ENCODE data around the gene LRP1B.

The LRP1B gene

DNA sequence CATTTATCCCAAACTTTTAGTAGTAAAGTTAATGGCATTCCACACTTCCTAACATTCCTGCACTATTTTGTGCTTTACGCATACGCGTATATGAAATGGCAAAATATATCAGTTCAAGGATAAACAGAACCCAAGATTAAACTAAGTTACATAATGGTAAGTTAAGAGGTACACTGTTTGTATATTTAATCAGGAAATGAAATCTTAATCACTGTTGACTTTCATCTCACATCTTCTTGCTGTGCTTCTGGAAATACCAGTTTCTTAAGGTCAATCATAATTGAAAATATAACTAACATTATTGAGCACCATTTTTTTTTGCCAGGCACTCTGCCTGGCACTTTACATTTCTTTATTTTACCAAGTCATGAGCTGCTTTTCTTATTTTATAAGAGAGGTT lies 565.2 kb downstream of the LRP1B start:
- no peak for DNase-seq

DNA sequence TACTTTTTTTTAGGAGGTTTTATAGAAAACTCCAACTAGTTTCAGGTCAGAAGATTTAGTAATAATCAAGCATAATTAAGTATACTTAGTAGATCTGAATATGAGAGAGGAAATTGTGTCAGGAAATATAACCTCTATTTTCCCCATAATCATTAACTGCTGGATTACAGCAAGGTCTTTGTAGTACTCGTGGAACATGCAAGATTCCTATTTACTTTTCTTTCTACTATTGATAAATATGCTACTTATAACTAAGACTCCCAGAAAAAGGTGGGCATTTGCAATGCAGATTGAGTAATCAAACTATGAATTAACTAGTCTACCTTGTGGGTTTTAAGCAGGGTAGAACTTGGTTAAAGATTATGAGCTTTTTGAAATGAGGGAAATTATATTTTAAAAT lies 570.1 kb downstream of the LRP1B start:
- no peak for DNase-seq

DNA sequence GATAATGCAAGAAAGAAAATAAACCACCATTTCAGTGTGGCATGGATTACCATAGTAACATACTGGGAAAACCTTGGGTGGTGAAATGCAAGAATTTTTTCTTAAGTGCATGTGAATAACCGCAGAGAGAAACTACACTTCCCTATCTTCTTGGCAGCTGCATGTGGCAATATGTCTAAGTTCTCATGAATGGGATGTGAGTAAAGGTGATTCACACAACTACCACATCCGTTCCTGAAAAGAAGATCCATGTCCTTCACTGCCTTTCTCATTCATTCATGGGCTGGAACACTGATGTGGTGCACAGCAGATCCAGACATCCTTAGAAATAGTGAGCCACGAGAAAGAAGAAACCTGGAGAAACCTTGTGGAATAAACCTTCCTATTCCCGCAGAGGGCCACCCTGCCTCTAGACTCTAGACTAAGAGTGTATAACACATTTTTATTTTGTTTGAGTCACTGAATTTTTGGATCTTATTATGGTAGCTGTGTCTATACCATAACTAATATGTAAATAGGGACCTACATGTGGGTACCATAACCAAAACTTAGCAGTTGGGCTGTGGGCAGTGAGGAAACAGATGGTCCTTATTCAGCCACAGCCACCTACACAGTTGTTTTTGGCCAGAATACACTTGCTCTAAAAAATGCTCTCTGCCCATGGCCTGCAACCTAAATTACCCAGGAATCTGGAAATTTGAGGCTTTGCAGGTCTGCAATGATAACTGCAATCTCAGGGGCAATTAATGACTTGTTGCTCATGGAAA lies 573.3 kb downstream of the LRP1B start:
- DNase-seq, result no peak

DNA sequence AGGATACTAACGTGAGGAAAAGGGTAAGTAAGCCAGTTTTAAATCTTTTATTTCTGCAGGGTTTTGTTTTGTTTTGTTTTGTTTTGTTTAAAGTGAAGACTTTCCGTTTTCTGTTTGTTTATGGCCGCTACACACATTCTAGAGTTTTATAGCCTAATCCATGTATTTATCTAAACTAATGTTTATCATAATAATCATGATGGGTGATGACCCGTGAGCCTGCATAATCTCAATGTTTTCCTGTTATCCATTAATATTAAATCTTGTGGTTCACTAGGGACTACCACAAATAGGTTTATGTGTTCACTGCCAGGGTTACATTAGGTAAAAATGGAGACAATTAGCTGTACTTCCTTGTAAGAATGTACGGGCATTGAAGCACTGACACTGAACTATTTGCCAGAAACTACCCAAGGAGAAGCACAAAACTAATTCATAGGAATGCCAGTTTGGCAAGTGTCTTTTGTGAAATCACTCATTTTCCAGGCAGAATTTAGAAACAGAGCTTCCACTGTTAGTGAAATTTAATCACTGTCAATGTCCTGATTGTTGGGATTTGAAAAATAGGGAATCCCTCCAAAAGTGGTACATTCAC lies 574.8 kb downstream of the LRP1B start:
- DNase-seq, result no peak

DNA sequence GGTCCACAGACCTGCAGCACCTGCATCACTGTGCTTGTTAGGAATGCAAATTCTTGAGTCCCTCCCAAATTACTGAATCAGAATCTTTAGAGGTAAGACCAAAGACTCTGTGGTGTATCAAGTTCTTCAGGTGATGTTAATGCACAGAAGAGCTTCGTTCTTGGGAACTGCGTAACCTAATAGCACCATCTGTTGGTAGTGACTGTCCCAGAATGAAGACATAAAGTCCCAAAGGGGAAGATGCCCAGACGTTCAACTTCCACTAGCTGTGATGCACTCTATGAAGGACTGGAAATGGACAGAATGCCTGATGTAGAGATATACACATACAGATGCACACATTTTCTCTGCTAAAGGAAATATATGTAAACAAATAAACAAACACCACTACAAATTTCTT lies 576.0 kb downstream of the LRP1B start:
- DNase-seq, result no peak

DNA sequence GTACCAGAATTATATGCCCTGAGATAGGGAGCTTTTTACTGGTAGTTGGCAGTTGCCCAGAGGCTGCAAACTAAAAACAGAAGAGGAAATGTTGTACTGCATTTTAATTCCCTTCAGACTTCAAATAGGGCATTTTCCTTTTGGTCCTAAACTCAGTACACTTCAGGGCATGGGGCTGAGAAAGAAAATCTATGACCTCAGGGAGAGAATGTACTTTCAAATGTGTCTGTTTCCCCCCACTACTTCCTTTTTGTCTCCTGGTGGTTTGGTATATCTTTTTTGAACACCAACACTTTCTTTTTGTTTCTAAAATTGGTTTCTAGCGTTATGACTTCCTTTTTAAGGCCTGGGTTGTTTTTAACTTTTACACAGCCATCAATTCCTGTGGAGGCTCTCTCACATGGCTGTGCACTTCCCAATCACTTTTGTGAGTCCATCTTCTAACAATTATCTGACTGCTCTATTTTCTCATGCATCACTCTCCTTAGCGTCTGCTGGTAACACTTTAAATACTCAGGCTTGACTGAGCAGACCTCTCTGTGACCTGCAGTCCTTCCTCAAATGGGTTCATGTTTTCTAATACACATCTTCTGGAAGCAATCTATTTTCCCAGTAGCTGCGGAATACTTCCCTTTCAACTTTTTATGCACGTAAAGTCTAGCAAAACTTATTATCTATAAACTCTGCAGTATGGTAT lies 596.0 kb downstream of the LRP1B start:
- DNase-seq, result no peak

DNA sequence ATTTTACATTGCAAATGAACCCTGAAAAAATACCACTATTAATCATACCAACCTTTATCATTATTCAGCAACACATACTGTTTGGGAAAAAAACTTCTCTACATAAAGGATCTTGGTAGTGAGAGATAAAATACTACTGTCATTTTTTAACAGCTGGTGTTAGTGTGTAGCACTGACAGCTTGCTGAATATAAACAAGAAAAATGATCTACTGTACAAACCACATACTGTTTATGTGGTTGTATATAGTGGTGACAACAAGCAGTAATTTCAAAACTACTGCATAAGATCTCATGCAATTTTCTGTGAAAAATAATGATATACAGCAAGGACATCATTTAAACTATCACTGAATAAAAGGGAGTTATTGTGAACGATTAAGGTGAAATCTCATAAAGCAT lies 601.2 kb downstream of the LRP1B start:
- no peak for DNase-seq

DNA sequence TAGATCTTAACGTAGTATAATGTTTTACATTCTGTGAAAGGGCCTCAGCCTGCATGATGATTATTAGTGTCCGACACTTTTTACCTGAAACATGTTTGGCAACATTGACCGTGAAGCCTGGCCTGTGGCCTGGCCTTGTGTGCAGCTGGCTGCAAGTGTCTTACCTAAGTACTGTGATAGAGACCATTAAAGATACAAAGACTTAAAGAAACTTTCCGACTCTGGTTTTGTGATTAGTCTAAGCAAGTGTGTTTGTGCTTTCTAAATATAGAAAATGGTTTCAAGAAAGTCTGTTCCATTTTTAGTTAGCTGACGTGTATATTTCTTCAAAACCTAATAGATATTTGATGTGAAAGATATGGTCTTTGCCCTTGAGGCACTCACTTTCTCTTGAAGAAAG lies 601.8 kb downstream of the LRP1B start:
- no peak for DNase-seq

DNA sequence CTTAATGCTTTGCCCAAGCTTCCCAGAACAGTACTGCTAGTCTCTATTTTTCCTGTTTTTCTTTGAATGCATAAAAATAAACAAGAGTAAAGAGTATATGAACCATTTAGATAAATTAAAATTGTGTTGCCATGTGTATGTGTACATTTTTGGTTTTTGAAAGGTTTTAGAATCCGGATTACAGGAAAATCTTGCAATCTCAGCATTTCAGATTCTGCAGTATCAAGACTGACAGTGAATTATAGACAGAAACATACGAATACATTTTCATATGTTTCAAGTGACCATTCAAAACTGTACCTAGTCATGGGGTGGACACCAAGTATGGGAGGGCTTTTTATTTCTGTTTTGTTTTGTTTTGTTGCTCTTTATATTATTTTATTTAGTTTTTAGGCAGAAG lies 604.1 kb downstream of the LRP1B start:
- no peak for DNase-seq

DNA sequence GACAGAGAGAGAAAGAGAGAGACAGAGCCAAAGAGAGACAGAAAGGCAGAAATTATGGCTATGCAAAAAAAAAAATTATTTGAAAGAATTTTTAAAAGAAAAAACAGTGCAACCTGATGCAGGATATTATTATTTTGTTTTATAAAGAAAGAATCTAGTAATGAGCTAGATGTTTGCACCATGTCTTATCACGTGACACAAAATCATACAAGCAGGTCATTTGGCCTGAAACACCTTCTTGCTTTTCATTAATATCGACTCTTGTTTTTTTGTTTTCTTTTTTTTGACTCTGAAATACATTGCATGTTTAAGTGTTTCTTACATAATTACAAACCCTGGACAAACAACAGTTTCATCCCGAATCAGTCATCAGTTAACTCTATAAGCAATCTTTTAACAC lies 606.0 kb downstream of the LRP1B start:
- no peak for DNase-seq

DNA sequence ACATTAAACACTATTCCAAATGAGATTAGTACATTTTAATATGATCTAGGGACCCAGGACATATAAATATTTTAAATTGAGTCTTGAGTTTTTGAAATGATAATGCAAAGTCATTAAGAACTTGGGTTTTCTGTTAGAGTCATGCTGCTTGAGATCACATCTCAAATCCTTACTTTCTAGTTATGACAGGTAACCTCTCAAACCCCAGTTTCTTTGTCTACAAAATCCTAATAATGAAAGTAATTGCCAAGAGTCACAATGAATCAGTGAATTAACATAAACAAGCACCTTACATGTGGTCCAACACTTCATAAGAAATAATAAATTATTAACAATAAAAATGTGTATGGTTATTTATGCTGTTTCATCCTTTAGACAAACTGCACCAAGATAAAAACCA lies 607.6 kb downstream of the LRP1B start:
- no peak for DNase-seq

DNA sequence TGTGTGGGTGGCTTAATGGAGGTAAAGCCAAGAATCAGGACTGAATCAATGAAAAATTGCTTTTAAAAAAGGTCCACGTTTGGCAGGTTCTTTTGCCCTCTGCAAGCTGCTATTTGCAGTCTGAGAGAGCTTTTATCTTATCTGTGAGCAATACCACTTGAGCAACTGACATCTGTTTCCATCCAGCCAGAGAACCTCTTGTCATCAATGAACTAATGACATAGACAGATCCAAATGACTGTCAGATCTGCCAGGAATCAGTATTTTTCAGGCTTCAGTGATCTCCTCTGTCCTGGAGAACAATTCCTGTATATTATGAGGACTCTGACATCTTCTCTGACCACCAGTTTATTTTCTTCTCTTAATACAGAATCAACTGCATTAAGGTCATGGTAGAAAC lies 608.1 kb downstream of the LRP1B start:
- no peak for DNase-seq

DNA sequence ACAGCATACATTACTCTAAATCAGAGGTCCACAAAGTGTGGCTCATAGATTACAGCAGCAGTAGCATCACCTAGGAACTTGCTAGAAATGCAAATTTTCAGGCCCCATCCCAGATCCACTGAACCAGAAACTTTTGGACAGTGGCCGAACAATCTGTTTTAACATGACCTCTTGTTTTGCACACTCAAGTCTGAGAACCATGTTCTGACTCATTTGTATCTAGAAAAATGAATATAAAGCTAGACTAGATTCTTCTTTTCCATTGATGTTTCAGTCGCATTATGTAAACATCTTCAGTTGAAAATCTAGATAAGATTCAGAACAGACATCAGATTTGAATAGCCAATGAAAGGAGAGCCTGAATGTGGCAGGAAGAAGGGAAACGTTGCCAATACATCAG lies 608.8 kb downstream of the LRP1B start:
- DNase-seq, result no peak

DNA sequence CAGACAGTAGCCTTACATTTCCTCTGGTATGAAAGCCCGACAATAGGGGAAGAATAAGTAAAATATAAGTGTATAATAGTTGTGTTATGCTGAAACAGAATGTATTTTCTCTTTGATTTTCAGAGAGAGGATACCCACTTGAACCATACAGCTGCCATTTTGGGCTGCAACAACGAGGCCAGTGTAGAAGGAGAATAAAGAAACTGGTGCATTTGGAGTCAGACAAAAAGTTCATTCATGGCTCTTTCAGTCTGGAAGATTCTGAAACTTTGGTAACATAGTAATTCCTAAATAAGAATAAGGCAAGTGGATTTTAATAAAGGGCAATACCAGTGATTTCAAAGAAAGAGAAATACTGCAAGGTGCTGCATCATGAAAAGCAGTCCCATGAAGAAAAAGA lies 610.9 kb downstream of the LRP1B start:
- no peak for DNase-seq

DNA sequence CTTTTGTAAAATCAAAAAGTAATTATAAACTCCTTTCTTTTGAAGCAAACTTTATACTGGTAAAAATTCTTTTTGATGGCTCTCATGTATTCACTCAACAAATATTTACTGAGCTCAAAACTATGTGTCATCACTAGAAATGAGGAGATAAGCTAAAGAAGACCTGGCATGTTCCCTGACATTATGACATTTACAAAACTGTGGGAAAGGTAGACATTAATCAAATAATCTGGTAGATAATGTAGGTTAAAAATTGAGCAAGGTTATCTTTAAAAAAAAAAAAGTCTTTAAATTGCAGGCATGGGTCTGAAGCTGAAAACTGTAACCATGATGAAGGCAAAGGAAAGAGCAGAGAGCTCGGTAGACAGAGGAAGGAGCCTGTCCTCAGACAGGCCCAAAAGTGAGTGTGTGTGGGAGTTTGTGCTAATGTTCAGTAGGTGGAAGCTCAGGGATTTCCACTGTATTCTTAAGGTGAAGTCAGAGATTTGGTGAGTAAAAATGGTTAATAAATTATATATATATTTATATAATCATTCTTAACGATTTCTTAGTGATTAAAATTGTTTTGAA lies 612.9 kb downstream of the LRP1B start:
- DNase-seq, result no peak

DNA sequence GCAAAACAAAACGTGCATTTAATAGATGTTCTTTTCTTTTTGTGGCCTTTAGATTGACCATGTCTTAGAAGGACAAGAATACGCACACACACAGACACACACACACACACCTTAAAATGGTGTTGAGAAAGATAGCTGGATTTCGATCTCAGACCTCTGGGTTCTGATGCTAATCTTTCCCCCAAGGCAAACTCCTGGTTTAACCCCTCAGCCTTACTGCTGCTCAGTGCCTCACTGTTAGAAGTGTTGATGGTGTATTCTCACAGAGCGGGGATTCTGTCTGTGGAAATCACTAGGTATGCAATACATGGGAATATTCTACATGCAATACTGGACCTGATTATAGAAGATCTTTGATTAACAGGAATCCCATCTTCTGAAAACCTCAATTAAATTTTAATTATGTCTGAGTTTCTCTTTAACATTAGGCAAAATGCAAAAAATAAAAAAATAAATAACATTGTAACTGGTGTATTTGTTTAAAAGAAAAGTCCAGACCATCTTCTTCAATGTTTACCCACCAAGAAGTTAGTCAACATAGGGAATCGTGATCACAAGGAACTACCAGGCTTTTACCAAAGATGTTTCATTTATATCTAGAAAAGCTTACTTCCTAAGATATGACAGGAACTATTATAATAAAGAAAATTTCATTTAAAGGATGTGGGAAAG lies 613.5 kb downstream of the LRP1B start:
- DNase-seq, result no peak

DNA sequence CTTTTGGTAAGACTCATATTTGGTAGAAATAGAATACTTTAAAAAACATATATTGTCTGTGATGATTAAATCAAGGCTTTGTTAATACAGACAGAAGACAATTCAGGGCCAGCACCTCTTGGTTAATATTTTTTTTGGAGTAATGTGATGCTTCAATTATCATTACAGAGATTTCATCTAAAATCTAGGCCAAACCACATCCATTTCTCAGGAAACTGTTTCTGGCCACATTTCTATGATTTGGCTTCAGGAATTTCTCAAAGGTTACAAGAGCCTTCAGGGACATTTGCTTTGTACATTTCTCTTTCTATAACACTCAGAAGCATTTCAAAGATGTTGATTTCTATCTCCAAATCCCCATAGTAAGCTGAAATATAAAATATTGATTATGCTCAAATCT lies 614.9 kb downstream of the LRP1B start:
- no peak for DNase-seq

DNA sequence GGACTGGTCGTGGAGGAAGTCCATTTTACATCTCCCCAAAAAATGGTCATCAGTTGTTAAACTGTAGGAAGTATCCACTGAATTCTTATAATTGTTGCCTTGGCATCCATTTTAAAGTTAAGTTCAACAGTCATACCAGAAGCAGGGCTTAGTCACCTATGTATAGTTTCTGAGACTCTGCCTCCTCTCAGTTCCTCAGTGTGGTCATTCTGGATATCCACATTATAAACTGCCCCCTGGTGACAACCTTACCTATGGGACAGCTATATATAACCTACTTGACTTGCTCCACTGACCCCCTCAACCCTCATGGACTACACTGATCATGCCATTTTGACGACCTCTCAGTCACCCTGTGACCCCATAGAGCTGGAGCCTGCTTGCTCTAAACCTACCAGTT lies 617.0 kb downstream of the LRP1B start:
- DNase-seq, result no peak

DNA sequence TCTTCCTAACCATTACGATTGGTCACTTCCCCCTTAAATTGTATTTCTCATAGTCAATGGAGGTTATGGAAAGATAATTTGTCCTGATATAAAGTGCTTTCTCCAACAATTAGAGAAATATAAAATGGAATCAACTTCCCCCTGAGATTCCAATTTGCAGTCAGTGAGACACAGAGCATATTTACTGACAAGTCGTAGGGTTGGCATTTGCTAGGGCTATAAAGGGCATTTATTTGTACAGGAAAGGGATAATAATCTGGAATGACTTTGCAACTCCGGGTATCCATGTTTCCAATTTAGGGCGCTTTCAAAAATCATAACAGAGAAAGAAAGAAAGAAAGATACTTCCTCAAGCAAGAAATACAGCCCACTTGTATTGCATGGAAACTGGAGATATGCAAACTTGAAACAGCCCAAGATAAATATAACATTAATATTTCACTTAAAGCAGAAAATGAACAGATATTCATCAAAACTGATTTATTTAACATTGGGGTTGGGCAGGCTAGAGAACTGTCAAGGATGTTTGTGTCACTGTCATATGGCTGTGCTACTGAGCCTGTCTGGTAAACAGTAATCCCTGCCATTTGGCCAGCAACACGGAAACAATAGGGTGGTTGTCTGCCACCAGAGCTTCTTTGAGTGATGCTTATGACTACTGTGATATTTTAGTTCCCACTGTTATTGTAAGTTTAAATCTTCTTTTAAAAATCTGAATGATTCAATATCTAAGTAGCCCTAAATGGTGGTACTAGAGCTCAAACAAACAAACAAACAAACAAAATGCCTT lies 621.8 kb downstream of the LRP1B start:
- DNase-seq, result no peak

DNA sequence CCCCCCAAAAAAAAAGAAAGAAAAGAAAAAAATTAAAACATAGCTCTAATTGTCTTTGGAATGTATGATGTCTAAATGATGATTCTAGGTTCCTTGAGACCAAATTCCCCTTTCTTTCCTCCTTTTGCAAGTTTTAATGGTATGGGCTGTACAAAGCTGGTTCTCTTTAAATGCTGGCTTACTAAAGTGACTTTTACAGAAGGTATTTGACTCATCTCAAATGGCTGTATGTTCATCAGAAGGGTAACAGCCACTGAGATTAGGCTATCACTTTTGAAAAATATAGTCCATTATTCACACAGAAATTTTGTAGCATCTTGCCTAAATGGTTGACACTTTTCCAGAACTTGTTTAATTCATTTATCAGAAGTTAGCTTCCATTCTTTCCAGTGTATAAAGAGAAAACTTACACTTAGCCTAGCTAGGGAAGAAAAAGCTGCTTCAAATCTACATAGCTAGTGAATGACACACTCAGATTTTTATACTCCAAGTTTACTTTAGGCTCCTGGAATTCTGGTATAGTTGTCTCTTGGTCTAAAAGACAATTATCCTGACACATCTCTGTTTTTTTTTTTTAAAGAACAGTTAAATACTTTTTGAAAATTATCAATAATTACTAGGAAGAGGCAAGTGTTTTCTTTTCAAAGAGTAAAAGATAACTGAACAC lies 622.6 kb downstream of the LRP1B start:
- DNase-seq, result no peak

DNA sequence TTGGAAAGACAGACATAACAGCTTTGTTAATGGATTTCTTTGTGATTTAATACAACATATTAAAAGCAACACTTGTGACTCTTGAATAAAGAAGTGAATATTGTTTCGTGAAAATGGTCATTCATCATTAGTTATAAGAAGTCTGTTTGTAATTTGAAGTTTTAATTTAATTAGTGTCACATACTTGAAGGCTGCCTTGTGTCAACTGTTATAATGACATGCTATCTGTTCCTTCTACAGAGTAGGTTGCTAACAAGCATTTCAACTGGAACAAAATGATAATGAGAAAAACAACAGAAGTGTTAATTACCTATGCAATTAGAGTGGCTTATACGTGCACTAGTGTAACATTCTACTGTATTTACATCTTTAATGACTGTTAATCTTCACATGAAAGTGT lies 624.7 kb downstream of the LRP1B start:
- no peak for DNase-seq

DNA sequence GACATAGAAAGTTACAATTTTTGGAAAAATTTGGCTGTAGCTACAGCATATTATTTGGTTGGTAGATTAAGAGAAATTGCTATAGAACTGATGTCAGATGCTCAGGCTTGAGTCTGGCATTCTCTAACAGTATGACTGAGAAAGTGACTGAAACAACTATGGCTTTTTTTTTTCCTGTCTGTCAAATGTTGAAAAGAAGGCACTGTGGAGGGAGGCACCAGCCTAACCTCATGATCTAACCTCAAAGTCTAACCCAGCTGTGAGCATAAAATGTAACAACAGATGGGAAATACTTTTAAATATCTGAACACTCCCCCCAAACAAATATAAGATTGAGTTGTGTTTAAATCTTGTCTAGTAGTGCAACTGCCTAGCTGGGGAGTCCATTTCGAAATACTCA lies 629.1 kb downstream of the LRP1B start:
- DNase-seq, result no peak
